HT1080 (cell line): ENCODE measurements around the gene ADD3. TPM values are rescaled to one million over a fixed set of nuclear protein-coding genes. Genes with fewer than 3 reads are reported as not detected.
"Not testable (repeated sequence)": the region's sequence is repeated elsewhere in the genome, so short reads cannot be mapped to it uniquely, and the experiment has no call there.

Experiments used
- DNase-seq: peaks from one replicate; pipeline ENCODE4 v3.0.0-alpha.2; 2015; ENCODE audit warnings: low read depth
- total RNA-seq: library from RNA; depleted of rRNA; stranded (reverse); fragments of >200 nt; shearing (Covaris generic); gene quantifications from 2 replicates; pipeline ENCODE4 v1.2.3, GENCODE V29; 2014

The ADD3 gene
- total RNA-seq, 1 experiment from 2014 or later, result 22.5 TPM

GRCh38 chr10:109975244-109976190, 32.3 kb upstream of the ADD3 start:
- no peak for DNase-seq

- no peak for DNase-seq
Measured at GRCh38 chr10:109976681-109977080, 31.1 kb upstream of the ADD3 start.

GRCh38 chr10:109977382-109977806, 30.4 kb upstream of the ADD3 start:
- no peak for DNase-seq

GRCh38 chr10:109978481-109978880, 29.3 kb upstream of the ADD3 start:
- DNase-seq, result no peak

- DNase-seq, result no peak
Measured at GRCh38 chr10:109979215-109979614, 28.6 kb upstream of the ADD3 start.

- no peak for DNase-seq
Measured at GRCh38 chr10:109981650-109982049, 26.1 kb upstream of the ADD3 start.

- DNase-seq, result no peak
Measured at GRCh38 chr10:109982123-109982522, 25.7 kb upstream of the ADD3 start.

- no peak for DNase-seq
Measured at GRCh38 chr10:109982812-109983211, 25.0 kb upstream of the ADD3 start.

GRCh38 chr10:109984013-109984412, 23.8 kb upstream of the ADD3 start:
- DNase-seq, result no peak

- not testable (repeated sequence) for DNase-seq
Measured at GRCh38 chr10:109985768-109986167, 22.0 kb upstream of the ADD3 start.

GRCh38 chr10:109987452-109988211, 20.2 kb upstream of the ADD3 start:
- DNase-seq, result peak; percentile 37

- DNase-seq, result no peak
Measured at GRCh38 chr10:109988212-109988596, 19.6 kb upstream of the ADD3 start.

GRCh38 chr10:109991266-109991855, 16.4 kb upstream of the ADD3 start:
- no peak for DNase-seq

- no peak for DNase-seq
Measured at GRCh38 chr10:109992485-109992884, 15.3 kb upstream of the ADD3 start.

GRCh38 chr10:109993551-109994330, 14.0 kb upstream of the ADD3 start:
- no peak for DNase-seq

GRCh38 chr10:109994711-109995577, 12.8 kb upstream of the ADD3 start:
- no peak for DNase-seq

- no peak for DNase-seq
Measured at GRCh38 chr10:109995595-109995994, 12.2 kb upstream of the ADD3 start.

GRCh38 chr10:109996225-109996624, 11.6 kb upstream of the ADD3 start:
- no peak for DNase-seq

GRCh38 chr10:109996766-109997171, 11.0 kb upstream of the ADD3 start:
- no peak for DNase-seq

- DNase-seq, result no peak
Measured at GRCh38 chr10:109997233-109997632, 10.6 kb upstream of the ADD3 start.
